ENCODE measurements around the gene CALML4.

CALML4 gene

GRCh38 chr15:68195336-68196112 is 9.6 kb downstream of the CALML4 start:
- no peaks in the 10 kb centered on the region for H3K27me3 ChIP-seq (ENCODE audit: control insufficient read depth, insufficient read depth, low read length)
- no peak overlapping the region for H3K27ac ChIP-seq (ENCODE audit: low read length)
- peaks cover 13% of the 10 kb centered on the region for H3K4me1 ChIP-seq (ENCODE audit: control insufficient read depth, low read depth, low read length)
- H3K9me3 ChIP-seq (ENCODE audit: control insufficient read depth, low read depth, low read length) = no peaks in the 10 kb centered on the region
- no peak overlapping the region for H3K9ac ChIP-seq (ENCODE audit: low read length)
- peaks cover 20% of the 10 kb centered on the region for H3K36me3 ChIP-seq (ENCODE audit: control insufficient read depth, low read depth, low read length)
- H3K4me3 ChIP-seq (ENCODE audit: low read length) = no peak overlapping the region

GRCh38 chr15:68192804-68193486 is 12.2 kb downstream of the CALML4 start:
- H3K27me3 ChIP-seq (ENCODE audit: control insufficient read depth, insufficient read depth, low read length) = no peaks in the 10 kb centered on the region
- H3K27ac ChIP-seq (ENCODE audit: low read length) = no peak overlapping the region
- H3K9ac ChIP-seq (ENCODE audit: low read length) = no peak overlapping the region
- no peak overlapping the region for H3K4me3 ChIP-seq (ENCODE audit: low read length)
- peaks cover 7% of the 10 kb centered on the region for H3K4me1 ChIP-seq (ENCODE audit: control insufficient read depth, low read depth, low read length)
- H3K9me3 ChIP-seq (ENCODE audit: control insufficient read depth, low read depth, low read length) = no peaks in the 10 kb centered on the region
- H3K36me3 ChIP-seq (ENCODE audit: control insufficient read depth, low read depth, low read length) = peaks cover 23% of the 10 kb centered on the region

DNA sequence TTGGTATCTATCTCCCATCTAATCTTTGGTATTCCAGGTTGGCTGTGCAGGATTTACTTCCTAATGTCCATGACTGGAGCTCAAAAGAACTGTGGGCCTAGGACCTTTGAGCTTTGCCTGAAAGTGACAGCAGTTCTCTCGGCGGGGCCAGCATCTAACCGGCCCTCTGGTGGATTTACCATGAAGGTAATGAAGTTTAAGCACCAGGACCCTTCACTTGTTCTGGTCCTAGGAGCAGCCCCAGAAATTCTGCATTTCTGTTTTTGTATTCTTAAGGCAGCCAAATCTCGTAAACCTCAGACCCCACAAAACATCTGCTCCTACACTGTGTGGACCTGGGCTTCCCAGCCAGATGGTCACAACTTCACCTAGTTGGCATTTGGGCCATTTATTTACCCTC is 13.0 kb downstream of the CALML4 start:
- H3K4me1 ChIP-seq (ENCODE audit: control insufficient read depth, low read depth, low read length) = peaks cover 7% of the 10 kb centered on the region
- no peak overlapping the region for H3K4me3 ChIP-seq (ENCODE audit: low read length)
- no peak overlapping the region for H3K27ac ChIP-seq (ENCODE audit: low read length)
- no peaks in the 10 kb centered on the region for H3K9me3 ChIP-seq (ENCODE audit: control insufficient read depth, low read depth, low read length)
- no peak overlapping the region for H3K9ac ChIP-seq (ENCODE audit: low read length)
- H3K36me3 ChIP-seq (ENCODE audit: control insufficient read depth, low read depth, low read length) = peaks cover 29% of the 10 kb centered on the region
- H3K27me3 ChIP-seq (ENCODE audit: control insufficient read depth, insufficient read depth, low read length) = no peaks in the 10 kb centered on the region

DNA sequence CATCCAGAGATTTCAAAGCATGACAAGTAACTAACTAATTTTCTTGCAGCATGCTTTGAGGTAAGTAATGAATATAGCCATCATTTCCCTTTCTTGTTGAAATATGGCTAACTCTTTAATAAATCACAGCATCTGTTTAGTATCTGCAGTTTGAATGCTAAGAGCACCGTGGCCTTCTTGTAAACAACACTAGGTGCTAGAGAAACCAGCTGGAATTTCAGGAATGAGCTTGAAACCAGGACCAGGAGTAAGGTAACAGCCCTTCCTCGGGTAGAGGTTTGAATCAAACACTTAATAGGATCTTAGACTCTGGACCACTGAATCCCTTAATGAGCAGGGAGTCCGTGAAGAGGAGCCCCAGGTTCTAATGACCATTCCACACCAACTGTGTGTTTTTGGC is 13.6 kb downstream of the CALML4 start:
- no peaks in the 10 kb centered on the region for H3K9me3 ChIP-seq (ENCODE audit: control insufficient read depth, low read depth, low read length)
- no peaks in the 10 kb centered on the region for H3K27me3 ChIP-seq (ENCODE audit: control insufficient read depth, insufficient read depth, low read length)
- peaks cover 29% of the 10 kb centered on the region for H3K36me3 ChIP-seq (ENCODE audit: control insufficient read depth, low read depth, low read length)
- no peak overlapping the region for H3K4me3 ChIP-seq (ENCODE audit: low read length)
- peak overlapping the region; percentile 1 for H3K9ac ChIP-seq (ENCODE audit: low read length)
- H3K4me1 ChIP-seq (ENCODE audit: control insufficient read depth, low read depth, low read length) = peaks cover 7% of the 10 kb centered on the region
- no peak overlapping the region for H3K27ac ChIP-seq (ENCODE audit: low read length)

DNA sequence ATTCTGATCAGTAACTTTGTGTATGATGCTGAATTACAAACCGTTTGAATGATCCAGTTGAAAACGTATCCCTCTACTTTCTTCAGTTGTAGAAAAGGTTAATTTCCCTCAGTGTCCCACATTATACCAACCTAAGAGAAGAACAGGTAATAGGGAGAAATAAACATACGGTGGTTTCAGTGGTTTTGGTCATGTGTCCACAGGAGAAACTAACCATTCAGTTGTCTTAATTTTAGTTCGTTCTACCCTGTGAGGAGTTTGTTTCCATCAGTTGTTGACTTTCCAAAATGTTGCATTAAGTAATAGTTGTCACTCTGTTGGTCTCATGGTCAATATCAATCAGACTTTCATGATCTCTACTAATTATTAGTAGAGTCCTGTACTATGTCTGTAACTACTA is 15.1 kb downstream of the CALML4 start:
- Histone ChIP-seq H3K36me3 (ENCODE audit: control insufficient read depth, low read depth, low read length) (peaks cover 32% of the 10 kb centered on the region), H3K9ac (ENCODE audit: low read length) (no peak overlapping the region), H3K27ac (ENCODE audit: low read length) (no peak overlapping the region)

DNA sequence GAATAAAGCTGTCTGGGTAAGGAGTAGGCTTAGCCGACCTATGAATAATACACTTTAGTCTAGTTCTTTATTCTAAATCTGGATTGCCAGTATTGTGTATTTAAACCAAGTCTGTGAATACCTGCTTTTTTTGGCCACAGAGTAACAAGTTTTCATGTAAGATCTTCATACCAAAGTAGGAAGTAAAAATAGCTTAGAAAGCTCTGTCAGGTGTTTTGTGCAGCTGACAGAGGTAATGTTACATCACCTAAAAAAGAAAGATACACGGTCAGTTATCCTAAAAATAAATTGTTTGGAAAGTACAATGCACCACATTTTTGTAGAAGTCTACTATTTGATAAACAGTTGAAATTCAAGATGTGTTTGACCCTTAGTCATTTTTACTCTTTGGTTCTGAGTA is 16.5 kb downstream of the CALML4 start:
- no peaks in the 10 kb centered on the region for H3K9me3 ChIP-seq (ENCODE audit: control insufficient read depth, low read depth, low read length)
- no peak overlapping the region for H3K4me3 ChIP-seq (ENCODE audit: low read length)
- H3K9ac ChIP-seq (ENCODE audit: low read length) = no peak overlapping the region
- H3K36me3 ChIP-seq (ENCODE audit: control insufficient read depth, low read depth, low read length) = peaks cover 43% of the 10 kb centered on the region
- no peak overlapping the region for H3K27ac ChIP-seq (ENCODE audit: low read length)
- H3K27me3 ChIP-seq (ENCODE audit: control insufficient read depth, insufficient read depth, low read length) = no peaks in the 10 kb centered on the region
- H3K4me1 ChIP-seq (ENCODE audit: control insufficient read depth, low read depth, low read length) = peaks cover 7% of the 10 kb centered on the region

More for the DNA sequence above, 15.1 kb downstream of the CALML4 start:
- H3K9me3 ChIP-seq (ENCODE audit: control insufficient read depth, low read depth, low read length) = no peaks in the 10 kb centered on the region
- peaks cover 7% of the 10 kb centered on the region for H3K4me1 ChIP-seq (ENCODE audit: control insufficient read depth, low read depth, low read length)
- no peaks in the 10 kb centered on the region for H3K27me3 ChIP-seq (ENCODE audit: control insufficient read depth, insufficient read depth, low read length)
- no peak overlapping the region for H3K4me3 ChIP-seq (ENCODE audit: low read length)

DNA sequence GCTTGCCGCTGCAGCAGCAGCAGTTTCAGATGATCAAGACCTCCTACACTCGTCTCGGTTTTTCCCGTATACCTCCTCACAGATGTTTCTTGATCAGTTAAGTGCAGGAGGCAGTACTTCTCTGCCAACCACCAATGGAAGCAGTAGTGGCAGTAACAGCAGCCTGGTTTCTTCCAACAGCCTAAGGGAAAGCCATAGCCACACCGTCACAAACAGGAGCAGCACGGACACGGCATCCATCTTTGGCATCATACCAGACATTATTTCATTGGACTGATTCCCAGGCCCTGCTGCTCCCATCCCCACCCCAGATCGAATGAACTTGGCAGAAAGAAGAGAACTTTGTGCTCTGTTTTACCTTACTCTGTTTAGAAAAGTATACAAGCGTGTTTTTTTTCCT is 17.6 kb downstream of the CALML4 start:
- Histone ChIP-seq H3K27ac (ENCODE audit: low read length) (no peak overlapping the region), H3K9ac (ENCODE audit: low read length) (no peak overlapping the region)

DNA sequence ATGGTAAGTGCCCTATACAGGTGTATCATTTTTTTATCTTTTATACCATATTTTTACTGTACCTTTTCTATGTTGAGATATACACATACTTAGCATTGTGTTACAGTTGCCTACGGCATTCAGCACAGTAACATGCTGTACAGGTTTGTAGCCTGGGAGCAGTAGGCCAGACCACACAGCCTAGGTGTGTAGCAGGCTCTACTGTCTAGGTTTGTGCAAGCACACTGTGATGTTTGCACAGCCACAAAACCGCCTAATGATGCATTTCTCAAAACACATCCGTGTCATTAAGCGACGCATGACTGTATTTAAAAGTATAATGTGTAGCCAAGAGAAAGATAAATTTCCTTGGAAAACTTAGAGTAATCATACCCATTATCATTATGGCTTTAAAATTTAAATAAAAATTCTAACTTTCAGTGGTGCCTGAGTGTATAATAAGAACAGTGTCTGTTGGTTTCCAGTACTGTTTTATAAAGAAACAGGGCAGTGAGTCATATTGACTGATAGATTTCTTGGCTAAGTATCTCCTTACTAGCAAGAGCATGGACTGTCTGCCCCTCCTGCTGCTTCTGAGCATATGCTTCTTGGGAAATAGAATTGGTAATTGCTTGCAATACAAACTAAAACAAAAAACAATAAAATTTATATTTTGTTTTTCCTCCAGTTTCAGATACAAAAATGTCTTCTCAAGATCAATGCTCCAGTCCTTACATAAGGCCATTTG is 18.3 kb downstream of the CALML4 start:
- Histone ChIP-seq H3K27me3 (ENCODE audit: control insufficient read depth, insufficient read depth, low read length) (no peaks in the 10 kb centered on the region), H3K27ac (ENCODE audit: low read length) (no peak overlapping the region), H3K9me3 (ENCODE audit: control insufficient read depth, low read depth, low read length) (no peaks in the 10 kb centered on the region), H3K4me3 (ENCODE audit: low read length) (no peak overlapping the region), H3K36me3 (ENCODE audit: control insufficient read depth, low read depth, low read length) (peaks cover 37% of the 10 kb centered on the region), H3K9ac (ENCODE audit: low read length) (no peak overlapping the region), H3K4me1 (ENCODE audit: control insufficient read depth, low read depth, low read length) (peaks cover 6% of the 10 kb centered on the region)

More for the DNA sequence above, 17.6 kb downstream of the CALML4 start:
- Histone ChIP-seq H3K9me3 (ENCODE audit: control insufficient read depth, low read depth, low read length) (no peaks in the 10 kb centered on the region), H3K4me1 (ENCODE audit: control insufficient read depth, low read depth, low read length) (peaks cover 7% of the 10 kb centered on the region), H3K27me3 (ENCODE audit: control insufficient read depth, insufficient read depth, low read length) (no peaks in the 10 kb centered on the region), H3K36me3 (ENCODE audit: control insufficient read depth, low read depth, low read length) (peaks cover 42% of the 10 kb centered on the region), H3K4me3 (ENCODE audit: low read length) (no peak overlapping the region)

- no peaks in the 10 kb centered on the region for H3K27me3 ChIP-seq (ENCODE audit: control insufficient read depth, insufficient read depth, low read length)
- no peak overlapping the region for H3K27ac ChIP-seq (ENCODE audit: low read length)
- H3K4me1 ChIP-seq (ENCODE audit: control insufficient read depth, low read depth, low read length) = no peaks in the 10 kb centered on the region
- peaks cover 39% of the 10 kb centered on the region for H3K36me3 ChIP-seq (ENCODE audit: control insufficient read depth, low read depth, low read length)
- no peak overlapping the region for H3K4me3 ChIP-seq (ENCODE audit: low read length)
- H3K9ac ChIP-seq (ENCODE audit: low read length) = no peak overlapping the region
- H3K9me3 ChIP-seq (ENCODE audit: control insufficient read depth, low read depth, low read length) = no peaks in the 10 kb centered on the region
Observed at GRCh38 chr15:68184616-68185480, 20.3 kb downstream of the CALML4 start.

DNA sequence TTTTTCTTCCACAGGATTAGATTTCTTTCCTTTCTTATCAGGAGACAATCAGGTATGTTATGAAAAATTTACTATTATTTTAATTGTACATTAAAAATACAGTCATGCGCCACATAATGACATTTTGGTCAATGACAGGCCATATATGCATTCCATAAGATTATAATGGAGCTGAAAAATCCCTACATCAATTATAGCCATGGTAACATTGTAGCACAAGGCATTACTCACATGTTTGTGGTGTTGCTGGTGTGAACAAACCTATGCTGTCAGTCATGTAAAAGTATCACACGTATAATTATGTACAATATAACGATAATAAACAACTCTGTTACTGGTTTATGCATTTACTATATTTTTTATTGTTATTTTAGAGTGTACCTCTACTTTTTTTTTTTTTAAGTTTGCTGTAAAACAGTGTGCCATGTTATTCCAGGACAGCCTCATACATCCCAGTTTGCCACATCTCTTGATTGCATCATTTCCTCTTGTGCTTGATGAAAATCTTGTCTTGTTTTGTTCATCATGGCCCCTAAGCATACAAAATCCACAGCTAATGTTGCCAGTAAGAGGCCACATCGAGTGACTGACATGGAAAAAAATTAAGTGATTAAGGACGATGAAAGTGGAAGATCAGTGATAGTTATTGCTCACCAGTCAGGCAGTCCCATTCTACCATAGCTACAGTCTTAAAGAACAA is 21.4 kb downstream of the CALML4 start:
- peaks cover 36% of the 10 kb centered on the region for H3K36me3 ChIP-seq (ENCODE audit: control insufficient read depth, low read depth, low read length)
- H3K27ac ChIP-seq (ENCODE audit: low read length) = no peak overlapping the region
- no peaks in the 10 kb centered on the region for H3K27me3 ChIP-seq (ENCODE audit: control insufficient read depth, insufficient read depth, low read length)
- no peaks in the 10 kb centered on the region for H3K9me3 ChIP-seq (ENCODE audit: control insufficient read depth, low read depth, low read length)
- H3K9ac ChIP-seq (ENCODE audit: low read length) = no peak overlapping the region
- H3K4me1 ChIP-seq (ENCODE audit: control insufficient read depth, low read depth, low read length) = no peaks in the 10 kb centered on the region
- no peak overlapping the region for H3K4me3 ChIP-seq (ENCODE audit: low read length)

Data from iPS-18a (cell line).